Measurements from ENCODE around the gene RPL36.
"Not testable (repeated sequence)": the region's sequence is repeated elsewhere in the genome, so short reads cannot be mapped to it uniquely, and the experiment has no call there.

The RPL36 gene

DNA sequence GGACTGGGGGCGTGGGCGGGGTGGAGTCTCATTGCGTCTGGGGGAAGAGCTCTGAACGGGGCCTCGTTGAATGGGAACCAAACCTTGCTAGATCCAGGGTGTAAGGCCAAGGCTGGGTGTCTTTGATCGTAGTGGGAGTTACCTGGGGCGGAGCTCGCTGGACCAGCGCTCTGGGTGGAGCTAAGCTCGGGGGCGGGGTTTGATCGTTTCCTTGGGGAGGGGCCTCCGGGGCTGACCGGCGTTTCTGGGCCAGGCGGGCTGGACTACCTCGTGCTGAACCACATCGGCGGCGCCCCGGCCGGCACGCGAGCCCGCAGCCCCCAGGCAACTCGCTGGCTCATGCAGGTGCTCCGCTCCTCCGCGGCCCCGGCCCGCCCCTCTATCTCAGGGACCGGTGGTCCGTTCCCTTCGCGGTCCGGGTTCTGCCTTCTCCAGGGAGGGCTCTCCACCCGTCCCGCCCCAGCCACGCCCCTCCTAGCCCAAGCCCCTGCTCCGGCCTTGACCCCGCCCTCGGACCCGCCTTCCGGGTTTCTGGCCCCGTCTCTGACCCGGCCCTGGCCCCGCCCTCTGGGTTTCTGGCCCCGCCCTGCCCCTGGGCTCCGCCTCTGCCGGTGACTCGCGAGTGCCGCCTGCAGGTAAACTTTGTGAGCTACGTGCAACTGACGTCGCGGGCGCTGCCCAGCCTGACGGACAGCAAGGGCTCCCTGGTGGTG lies 3.3 kb upstream of the RPL36 start:
- intact Hi-C loops (cut with DNase I; ENCODE audit: low total_unique reads) = no loop called here
- TF ChIP-seq, protein P1, sequence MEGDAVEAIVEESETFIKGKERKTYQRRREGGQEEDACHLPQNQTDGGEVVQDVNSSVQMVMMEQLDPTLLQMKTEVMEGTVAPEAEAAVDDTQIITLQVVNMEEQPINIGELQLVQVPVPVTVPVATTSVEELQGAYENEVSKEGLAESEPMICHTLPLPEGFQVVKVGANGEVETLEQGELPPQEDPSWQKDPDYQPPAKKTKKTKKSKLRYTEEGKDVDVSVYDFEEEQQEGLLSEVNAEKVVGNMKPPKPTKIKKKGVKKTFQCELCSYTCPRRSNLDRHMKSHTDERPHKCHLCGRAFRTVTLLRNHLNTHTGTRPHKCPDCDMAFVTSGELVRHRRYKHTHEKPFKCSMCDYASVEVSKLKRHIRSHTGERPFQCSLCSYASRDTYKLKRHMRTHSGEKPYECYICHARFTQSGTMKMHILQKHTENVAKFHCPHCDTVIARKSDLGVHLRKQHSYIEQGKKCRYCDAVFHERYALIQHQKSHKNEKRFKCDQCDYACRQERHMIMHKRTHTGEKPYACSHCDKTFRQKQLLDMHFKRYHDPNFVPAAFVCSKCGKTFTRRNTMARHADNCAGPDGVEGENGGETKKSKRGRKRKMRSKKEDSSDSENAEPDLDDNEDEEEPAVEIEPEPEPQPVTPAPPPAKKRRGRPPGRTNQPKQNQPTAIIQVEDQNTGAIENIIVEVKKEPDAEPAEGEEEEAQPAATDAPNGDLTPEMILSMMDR (IDR thresholded peaks at IDR 0.05) = peak; percentile 66 to 84
- Histone ChIP-seq H3K27me3 (no peaks in the 10 kb centered on the region), H3K9me3 (no peaks in the 10 kb centered on the region), H3K27ac (peak overlapping the region; percentile 44 to 74), H3K4me3 (peak overlapping the region; percentile 54 to 55), H3K4me1 (peaks cover 5 to 32% (median 18%) of the 10 kb centered on the region in 4 donors), H3K36me3 (peaks cover 0 to 8% (median 3%) of the 10 kb centered on the region in 3 donors)
- DNase-seq = peak; percentile 97 to 98

DNA sequence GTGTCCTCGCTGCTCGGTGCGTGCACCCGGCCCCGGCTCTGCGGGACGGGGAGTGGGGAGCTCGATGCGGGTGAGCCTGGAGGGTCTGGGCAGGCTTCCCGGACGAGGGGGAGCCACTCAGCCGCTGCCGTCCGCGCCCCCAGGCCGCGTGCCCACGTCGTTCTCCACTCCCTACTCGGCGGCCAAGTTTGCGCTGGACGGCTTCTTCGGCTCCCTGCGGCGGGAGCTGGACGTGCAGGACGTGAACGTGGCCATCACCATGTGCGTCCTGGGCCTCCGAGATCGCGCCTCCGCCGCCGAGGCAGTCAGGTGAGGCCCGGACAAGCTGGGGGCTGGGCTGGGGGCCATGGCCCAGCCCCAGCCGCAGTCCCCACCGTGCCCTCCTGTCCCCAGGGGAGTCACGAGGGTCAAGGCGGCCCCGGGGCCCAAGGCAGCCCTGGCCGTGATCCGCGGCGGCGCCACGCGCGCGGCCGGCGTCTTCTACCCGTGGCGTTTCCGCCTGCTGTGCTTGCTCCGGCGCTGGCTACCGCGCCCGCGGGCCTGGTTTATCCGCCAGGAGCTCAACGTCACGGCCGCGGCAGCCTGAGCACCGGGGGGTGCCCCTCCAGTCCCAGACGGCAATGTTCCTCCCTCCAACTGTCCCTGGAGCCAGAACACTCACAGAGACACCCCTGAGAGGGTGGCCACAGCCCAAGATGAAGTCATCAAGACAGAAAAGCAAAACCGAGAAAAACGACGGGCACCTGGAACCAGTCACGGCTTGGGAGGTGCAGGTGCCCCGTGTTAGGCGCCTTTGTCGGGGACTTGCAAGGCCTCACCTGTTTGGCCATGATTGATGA lies 2.5 kb upstream of the RPL36 start:
- Histone ChIP-seq H3K36me3 (peaks cover 0 to 16% (median 11%) of the 10 kb centered on the region in 3 donors), H3K27ac (peak overlapping the region; percentile 44 to 74), H3K4me1 (peaks cover 5 to 35% (median 23%) of the 10 kb centered on the region in 4 donors), H3K4me3 (peak overlapping the region; percentile 54 to 55), H3K9me3 (no peaks in the 10 kb centered on the region), H3K27me3 (no peaks in the 10 kb centered on the region)
- TF ChIP-seq, protein P1 (IDR thresholded peaks at IDR 0.05) = no peak
- intact Hi-C loops (cut with DNase I; ENCODE audit: low total_unique reads) = no loop called here
- DNase-seq = no peak

DNA sequence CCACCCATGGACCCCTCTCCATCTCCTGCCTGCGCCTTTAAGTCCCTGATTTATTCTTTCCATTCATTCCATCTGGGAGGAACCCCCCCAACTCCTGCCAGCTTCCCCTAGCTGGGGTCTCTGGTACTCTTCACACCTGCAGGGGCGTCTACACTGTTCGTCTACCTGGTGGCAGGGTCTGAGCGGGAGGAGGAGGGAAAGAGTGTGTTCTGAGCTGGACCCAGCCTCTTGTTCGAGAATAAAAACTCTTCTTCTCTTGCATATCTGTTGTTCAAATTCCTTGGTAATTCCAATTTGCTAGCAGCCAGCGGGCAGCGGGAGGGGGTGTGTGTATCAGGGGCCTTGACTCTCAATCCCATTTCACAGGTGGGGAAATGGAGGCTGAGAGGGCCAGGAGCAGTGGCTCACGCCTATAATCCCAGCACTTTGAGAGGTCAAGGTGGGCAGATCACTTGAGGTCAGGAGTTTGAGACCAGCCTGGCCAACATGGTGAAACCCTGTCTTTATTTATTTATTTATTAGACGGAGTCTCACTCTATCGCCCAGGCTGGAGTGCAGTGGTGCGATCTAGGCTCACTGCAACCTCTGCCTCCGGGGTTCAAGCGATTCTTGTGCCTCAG lies 1.7 kb upstream of the RPL36 start:
- Histone ChIP-seq H3K36me3 (peaks cover 4 to 24% (median 19%) of the 10 kb centered on the region in 3 donors), H3K4me1 (peaks cover 5 to 41% (median 23%) of the 10 kb centered on the region in 4 donors)
- H3K27me3 ChIP-seq; H3K4me3 ChIP-seq; intact Hi-C loops (cut with DNase I; ENCODE audit: low total_unique reads); DNase-seq; H3K9me3 ChIP-seq; H3K27ac ChIP-seq: not testable (repeated sequence)

DNA sequence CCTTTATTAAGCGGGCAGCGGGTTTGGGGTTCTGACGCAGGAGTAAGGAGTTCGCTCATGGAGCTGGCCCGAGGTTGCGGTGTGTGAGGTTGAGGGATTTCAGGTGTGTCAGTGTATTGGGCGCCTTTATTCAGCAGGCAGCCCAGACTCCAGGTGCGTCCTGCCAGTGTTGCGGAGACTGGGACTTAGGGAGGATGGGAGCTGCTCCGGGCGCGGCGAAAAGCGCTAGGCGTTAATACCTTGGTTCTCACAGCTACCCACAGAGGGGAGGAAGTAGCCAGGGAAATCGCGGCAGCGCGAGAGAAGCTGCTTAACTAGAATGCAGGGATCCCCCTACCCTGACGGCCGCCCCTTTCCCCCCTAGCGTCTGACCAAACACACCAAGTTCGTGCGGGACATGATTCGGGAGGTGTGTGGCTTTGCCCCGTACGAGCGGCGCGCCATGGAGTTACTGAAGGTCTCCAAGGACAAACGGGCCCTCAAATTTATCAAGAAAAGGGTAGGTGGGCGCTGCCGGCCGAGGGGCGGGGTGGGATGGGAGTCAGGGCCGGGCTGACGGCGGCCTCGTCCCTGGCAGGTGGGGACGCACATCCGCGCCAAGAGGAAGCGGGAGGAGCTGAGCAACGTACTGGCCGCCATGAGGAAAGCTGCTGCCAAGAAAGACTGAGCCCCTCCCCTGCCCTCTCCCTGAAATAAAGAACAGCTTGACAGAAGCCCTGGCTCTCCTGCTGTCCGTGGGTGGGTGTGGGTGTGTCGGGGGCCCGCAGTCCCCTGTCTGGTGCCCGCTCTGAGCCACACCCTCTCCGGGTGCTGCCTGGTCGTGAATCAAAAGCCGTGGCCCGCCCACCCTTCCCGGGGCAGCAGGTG lies 1.1 kb downstream of the RPL36 start:
- H3K36me3 ChIP-seq = peaks cover 32 to 52% (median 47%) of the 10 kb centered on the region in 3 donors
- peak overlapping the region; percentile 58 to 64 for H3K4me3 ChIP-seq
- intact Hi-C loops (cut with DNase I; ENCODE audit: low total_unique reads) = loop anchor here (10.0 kb wide), 1 partner anchor 66 kb away; the partner anchor contains the start of genes SAFB and SAFB2
- H3K4me1 ChIP-seq = peaks cover 5 to 46% (median 22%) of the 10 kb centered on the region in 4 donors
- H3K27me3 ChIP-seq = no peaks in the 10 kb centered on the region
- peak in 1 of 2 donors; percentile 45 for DNase-seq
- peak overlapping the region; percentile 86 to 88 for H3K27ac ChIP-seq
- TF ChIP-seq, protein P1 (IDR thresholded peaks at IDR 0.05) = no peak
- no peaks in the 10 kb centered on the region for H3K9me3 ChIP-seq

GRCh38 chr19:5691822-5692722 lies 2.0 kb downstream of the RPL36 start:
- Histone ChIP-seq H3K27ac (peak overlapping the region; percentile 86 to 88), H3K4me1 (peaks cover 0 to 43% (median 18%) of the 10 kb centered on the region in 4 donors), H3K4me3 (peak overlapping the region; percentile 58 to 64), H3K36me3 (peaks cover 38 to 61% (median 56%) of the 10 kb centered on the region in 3 donors), H3K9me3 (no peaks in the 10 kb centered on the region), H3K27me3 (no peaks in the 10 kb centered on the region)
- TF ChIP-seq, protein P1 (IDR thresholded peaks at IDR 0.05) = no peak
- no peak for DNase-seq
- intact Hi-C loops (cut with DNase I; ENCODE audit: low total_unique reads) = loop anchor here (10.0 kb wide), 1 partner anchor 67 kb away; the partner anchor contains the start of genes SAFB and SAFB2
